GM21360 (cell line): ENCODE results near the gene MRPS31.
A peak's percentile ranks its signal among the peaks of the same experiment; 100 is the strongest.
"Not testable (repeated sequence)": the region's sequence is repeated elsewhere in the genome, so short reads cannot be mapped to it uniquely, and the experiment has no call there.

ENCODE experiments used
- ATAC-seq: cut with Tn5 transposase; IDR thresholded peaks from one replicate; pipeline ENCODE4 v1.9.1; 2021; ENCODE audit warnings: mild to moderate bottlenecking, moderate library complexity; ENCODE audit not compliant: unreplicated experiment

The MRPS31 gene

DNA sequence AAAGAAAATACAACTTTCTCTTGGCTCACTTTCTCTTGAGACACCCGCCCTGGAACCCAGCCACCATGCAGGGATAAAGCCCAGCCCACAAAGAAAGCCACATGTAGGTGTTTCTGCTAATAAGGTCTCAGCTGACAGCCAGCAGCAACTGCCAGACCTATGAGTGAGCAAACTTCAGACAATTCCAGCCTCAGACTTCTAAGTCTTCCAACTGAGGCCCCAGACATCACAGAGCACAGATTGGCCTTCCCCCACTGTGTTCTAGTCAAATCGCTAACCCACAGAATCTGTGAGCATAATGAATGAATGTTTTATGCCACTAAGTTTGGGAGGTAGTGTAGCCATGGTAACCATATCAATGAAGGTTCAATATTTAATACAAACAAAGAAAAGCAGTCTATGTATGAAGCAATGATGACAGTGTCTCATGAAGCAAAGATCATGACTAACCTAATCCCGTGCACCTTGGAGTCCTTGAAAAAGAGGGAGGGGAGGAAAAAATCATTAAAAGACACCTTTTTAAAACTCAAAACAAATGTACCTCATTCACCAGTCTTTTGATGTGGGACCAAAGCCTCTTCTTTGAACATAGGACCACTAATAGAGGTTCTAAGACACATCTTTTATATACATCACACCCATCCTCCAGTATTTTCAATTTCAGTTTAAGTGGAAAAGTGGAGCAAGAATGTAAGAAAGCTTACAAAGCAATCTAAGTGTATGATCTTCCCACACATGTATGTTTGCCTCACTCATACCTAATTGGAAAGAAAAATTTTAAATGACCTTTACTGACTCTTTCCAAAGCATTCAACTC, 6.2 kb downstream of the MRPS31 start:
- no peak for ATAC-seq

DNA sequence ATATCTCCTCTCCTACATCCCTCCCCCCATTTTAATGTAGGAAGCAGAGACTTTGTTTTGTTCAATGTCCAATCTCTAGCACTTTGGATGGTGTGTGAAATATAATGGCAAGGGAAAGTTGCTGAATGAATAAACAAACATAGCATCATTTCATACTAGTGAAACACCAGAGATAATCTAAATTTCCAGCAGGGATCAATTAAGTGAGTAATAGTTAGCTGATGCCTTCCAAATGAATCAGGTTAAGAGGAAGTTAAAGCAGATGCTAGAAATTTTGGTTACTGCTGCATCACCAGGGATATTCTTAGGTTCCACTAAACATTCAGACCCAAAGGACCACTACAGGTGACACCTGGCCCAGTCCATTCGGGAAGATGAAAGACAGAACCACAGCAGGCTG, 8.1 kb downstream of the MRPS31 start:
- ATAC-seq, result no peak

DNA sequence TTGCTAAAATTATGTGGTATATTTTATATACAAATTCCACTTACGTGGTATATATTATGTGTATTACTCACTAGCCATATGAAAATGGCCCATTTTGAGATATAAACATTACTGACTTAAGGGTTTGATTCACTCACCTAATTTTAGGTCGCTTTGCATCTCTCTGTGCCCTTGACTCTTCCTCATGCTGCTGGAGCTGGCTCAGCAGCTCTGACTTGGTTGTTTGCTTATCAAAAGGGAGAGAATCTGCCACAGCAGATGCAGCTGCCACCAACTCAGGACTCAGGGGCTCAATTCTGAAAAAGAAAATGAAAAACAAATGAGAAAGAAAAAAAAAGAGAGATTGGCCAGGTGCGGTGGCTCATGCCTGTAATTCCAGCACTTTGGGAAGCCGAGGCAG, 12.2 kb downstream of the MRPS31 start:
- no peak for ATAC-seq

DNA sequence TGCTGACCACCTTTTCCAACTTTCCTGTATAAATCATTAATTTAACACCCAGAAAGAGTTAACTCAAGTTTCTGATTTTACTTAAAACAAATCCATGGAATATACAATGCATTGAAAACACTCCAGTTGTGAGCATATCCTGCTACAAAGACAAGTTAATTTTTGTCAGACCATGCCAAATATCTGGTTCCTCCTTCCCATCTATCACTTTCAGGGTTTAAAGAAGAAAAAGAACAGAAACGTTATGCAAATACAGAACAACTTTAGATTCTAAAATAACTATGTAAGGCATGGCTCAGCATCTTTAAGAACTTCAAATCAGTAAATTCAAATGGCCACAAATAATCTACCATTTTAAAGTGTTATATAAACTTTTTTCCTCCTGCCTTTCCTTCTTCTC, 14.9 kb downstream of the MRPS31 start:
- ATAC-seq, result peak; percentile 61

DNA sequence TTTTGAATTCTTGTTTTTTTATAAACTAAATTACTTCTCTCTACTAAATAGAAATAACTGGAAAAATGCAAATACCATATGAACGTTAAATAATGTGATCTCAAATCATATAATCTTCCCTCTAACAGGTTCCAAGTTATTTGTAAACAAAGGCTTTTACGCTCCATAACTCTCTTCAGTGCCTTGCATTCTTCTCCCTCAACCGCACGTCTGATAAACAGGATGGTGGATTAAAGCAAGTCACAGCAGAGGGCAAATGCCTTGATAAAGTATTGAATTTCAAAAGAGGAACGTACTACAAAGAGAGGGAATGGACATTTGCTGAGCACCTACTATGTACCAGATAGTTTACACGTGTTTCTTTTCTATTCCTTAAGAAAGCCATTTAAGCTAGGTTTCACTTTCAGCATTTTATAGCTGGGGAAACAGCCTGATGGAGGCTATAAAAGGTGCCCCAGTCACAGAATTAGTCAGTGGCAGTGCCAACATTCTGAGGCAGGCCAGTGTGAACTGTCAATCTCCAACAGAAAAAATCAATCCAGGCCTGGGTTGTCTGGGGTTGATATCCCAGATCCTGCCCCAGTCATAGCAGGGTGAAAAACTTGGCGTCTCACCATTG, 15.8 kb downstream of the MRPS31 start:
- no peak for ATAC-seq

DNA sequence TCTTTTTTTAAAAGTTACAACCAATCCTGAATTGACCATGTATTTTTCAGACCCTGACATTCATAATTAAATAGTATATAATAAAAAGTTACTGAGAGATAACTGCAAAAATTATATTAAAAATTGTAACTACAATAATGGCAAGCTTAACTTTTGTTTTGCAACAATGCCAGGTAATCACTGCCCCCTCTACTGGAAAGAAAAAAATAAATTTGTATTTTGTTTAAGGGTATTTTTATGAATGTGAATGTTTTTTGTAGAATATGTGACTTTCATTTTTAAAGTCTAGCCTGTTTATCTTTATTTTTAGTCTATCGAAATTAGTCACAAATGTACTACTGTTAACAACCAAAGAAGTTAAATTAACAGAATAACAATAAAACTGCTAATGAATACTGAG, 21.7 kb downstream of the MRPS31 start:
- ATAC-seq, result no peak

DNA sequence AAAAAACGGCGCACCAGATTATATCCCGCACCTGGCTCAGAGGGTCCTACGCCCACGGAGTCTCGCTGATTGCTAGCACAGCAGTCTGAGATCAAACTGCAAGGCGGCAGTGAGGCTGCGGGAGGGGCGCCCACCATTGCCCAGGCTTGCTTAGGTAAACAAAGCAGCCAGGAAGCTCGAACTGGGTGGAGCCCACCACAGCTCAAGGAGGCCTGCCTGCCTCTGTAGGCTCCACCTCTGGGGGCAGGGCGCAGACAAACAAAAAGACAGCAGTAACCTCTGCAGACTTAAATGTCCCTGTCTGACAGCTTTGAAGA, 35.8 kb downstream of the MRPS31 start:
- not testable (repeated sequence) for ATAC-seq

DNA sequence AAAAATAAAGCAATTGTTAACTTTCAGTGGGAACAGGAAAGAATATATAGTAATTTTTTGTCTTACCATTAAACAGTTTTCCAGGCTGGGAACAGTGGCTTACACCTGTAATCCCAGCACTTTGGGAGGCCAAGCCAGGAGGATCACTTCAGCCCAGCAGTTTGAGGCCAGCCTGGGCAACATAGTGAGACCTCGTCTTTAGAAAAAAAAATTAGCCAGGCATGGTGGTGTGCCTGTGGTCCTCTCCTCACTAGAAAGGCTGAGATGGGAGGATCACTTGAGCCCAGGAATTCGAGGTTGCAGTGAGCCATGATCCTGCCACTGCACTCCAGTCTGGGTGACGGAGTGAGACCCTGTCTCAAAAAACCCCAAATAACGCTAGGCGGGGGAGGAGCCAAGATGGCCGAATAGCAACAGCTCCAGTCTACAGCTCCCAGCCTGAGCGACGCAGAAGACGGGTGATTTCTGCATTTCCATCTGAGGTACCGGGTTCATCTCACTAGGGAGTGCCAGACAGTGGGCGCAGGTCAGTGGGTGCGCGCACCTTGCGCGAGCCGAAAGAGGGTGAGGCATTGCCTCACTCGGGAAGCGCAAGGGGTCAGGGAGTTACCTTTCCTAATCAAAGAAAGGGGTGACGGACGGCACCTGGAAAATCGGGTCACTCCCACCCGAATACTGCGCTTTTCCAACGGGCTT, 36.3 kb downstream of the MRPS31 start:
- not testable (repeated sequence) for ATAC-seq

DNA sequence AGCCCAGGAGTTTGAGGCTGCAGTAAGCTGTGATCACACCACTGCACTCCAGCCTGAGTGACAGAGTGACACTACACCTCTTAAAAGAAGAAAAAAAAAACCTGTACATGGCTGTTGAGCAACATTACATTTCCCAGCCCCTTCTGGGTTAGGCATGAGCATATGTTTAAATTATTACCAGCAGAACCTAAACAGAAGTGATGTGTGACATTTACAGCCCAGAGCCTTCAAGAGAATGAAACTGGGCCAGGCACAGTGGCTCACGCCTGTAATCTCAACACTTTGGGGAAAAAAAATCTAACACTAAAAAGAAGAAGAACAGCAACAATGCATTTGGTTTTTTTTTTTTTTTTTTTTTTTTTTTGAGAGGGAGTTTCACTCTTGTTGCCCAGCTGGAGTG, 38.3 kb downstream of the MRPS31 start:
- no peak for ATAC-seq

DNA sequence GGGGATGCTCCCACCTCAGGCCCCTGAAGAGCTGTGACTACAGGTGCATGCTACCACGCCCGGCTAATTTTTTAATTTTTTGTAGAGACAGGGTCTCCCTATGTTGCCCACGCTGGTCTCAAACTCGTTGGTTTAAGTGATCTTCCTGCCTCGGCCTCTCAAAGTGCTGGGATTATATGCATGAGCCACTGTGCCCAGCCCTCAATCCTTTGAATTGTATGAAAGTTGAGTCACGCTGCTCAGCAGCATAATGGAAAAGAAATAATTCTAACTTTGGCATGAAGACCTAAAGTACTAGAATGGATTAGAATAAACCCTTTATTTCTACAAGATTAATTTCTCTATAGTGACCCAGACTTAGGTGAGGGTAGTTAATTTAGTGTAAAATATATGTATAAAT, 42.4 kb downstream of the MRPS31 start:
- no peak for ATAC-seq

DNA sequence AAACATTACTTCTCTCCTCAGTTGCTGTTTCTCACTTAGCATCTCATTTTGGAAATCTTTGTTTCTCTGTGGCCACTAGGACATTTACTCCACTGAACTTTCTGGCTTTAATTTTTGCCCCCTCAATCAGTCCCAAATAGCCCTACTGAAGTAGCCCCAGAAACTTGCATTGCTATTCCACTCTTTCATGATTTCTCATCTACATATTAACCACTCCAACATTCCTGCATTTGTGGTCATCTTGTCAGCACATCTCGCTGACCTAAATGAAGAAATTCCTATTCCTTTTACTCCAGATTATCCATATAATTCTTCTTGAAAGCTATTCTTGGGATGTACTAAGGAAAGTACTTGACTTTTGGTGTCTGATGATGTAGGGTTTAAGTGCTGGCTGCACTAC, 56.6 kb downstream of the MRPS31 start:
- ATAC-seq, result not testable (repeated sequence)

DNA sequence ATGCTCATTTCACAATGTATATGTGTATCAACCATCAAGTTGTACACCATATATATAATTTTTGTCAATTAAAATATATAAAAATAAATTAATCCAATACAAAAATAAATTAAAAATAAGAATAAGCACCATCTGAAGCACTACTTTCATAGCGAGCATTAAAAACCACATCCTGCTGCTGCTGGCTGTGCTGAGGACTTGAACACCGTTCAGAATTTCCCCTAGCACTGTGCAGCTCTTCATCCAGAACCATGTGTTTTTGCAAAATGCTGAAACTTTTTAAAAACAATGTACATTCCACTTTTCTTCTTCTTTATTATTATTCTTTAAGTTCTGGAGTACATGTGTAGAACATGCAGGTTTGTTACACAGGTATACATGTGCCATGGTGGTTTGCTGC, 64.6 kb downstream of the MRPS31 start:
- ATAC-seq, result no peak

DNA sequence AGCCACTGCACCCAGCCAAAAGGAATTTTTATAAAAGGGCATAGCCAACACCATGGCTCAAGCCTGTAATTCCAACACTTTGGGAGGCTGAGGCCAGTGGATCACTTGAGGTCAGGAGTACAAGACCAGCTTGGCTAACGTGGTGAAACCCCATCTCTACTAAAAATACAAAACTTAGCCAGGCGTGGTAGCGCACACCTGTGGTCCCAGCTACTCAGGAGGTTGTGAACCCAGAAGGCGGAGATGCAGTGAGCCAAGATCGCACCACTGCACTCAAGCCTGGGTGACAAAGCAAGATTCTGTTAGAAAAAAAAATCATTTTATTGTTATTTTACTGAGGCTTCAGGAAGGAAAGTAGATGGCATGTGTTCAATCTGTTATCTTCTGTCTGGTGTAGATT, 73.3 kb downstream of the MRPS31 start:
- ATAC-seq, result peak; percentile 59

DNA sequence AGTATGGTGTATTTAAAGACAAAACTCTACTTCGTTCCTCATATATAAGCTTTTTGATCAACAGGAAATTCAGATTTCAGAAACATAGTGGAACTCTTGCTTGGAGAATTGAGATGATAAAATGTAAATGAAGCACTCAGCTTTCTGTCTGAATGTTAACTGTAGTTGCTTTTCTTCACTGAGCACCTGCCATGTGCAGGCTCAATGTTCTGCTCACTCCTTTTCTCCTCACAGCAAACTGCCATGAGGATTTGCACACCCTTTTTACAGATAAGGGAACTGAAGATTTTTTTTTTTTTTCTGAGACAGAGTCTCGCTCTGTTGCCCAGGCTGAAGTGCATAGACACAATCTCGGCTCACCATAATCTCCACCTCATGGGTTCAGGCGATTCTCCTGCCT, 76.6 kb downstream of the MRPS31 start:
- no peak for ATAC-seq

DNA sequence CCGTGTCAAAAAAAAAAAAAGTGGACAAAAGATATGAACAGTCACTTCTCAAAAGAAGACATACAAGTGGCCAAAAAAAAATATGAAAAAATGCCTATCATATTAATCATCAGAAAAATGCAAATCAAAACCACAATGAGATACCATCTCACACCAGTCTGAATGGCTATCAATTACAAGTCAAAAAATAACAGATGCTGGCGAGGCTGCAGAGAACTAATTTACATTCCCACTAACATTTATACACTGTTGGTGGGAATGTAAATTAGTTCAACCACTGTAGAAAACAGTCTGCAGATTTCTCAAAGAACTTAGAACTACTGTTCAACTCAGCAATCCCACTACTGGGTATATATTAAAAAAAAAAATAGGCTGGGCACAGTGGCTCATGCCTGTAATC, 78.0 kb downstream of the MRPS31 start:
- no peak for ATAC-seq

DNA sequence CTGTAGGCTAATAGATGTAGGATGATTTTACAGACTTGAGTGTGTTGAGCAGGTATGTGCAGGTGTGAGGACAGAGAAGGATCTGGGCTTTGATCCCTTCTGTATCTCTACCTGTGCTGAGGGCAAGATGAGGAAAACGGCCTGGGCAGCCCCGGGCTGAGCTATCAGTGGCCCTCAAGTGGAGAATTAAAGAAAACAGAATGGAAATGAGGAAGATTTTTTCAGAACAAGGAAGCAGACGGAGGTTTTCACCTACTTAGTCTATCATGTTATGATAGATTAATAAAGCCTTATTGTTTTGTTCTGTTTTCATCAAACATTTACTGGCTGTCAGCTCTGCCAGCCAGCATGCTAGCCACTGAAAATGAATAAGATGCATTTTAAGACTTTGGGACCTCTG, 82.2 kb downstream of the MRPS31 start:
- no peak for ATAC-seq

DNA sequence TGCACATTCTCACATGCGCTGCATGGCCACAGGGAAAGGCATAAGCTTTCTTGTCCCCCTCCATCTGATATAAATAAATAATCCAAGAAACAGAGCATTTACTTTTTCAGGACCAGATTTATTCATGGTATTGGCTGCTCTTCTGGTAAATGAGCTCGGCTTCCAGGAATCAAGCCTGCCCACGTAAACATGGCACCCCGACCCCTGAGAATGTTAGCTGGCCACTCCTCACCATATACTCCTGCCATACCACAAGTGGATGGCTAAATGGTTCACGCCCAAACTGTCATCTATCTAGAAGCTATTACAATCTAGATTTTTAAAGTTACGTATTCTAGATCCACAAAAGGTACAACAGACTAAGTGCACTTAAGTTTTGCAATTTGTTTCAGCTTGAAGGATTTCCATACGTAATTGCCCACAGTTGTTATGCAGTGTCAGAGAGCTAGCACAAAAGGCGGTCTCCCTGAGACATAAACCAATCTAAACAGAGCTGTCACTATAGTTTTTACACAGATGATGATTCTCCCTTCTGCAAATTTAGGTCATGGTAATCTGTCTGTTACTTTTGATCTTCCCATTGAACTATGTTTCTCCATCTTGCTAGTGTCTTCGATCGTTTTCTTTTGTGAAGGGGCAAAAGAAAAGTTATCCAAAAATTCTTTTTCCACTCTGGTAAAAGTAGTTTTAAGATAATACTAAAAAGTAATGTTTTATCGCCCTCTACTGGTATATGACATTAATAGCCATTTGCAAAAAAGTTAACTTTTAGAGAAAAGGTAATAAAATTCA, 88.3 kb downstream of the MRPS31 start:
- ATAC-seq, result no peak

DNA sequence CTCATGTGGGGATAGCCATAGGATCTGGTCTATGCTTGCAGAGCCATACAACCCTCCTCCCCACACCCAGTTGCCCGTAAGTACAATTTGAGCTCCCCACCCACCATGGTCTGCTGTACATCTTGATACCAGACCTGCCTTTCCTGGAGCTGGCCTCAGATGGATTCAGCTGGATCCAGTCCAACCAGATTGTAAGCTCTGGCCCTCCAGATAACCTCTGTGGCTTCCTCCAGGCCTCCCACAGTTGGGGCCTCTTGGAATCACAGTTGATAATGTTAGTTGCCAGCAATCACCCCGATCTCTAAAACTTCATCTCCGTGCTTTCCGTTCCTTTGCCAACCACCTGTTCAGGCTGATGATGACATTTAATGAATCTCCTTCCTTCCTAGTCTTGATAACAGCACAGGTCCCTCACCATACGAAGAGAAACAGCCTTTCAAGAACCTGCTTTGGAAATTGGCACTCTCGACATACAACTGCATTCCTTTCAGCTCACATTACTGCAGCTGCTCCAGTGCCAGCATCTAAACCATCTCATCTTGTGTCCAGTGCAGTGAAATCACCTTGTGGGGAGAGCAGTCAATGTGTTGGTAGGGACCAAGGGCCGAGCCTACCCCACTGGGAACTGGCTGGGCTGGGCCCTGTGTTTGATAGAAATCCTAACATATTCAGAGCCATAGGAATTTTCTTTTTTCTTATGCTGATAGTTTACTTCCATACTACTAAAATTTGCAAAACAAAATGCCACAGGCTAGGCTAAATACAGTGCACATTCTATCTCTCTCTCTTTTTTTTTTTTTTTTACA, 89.4 kb downstream of the MRPS31 start:
- ATAC-seq, result no peak

DNA sequence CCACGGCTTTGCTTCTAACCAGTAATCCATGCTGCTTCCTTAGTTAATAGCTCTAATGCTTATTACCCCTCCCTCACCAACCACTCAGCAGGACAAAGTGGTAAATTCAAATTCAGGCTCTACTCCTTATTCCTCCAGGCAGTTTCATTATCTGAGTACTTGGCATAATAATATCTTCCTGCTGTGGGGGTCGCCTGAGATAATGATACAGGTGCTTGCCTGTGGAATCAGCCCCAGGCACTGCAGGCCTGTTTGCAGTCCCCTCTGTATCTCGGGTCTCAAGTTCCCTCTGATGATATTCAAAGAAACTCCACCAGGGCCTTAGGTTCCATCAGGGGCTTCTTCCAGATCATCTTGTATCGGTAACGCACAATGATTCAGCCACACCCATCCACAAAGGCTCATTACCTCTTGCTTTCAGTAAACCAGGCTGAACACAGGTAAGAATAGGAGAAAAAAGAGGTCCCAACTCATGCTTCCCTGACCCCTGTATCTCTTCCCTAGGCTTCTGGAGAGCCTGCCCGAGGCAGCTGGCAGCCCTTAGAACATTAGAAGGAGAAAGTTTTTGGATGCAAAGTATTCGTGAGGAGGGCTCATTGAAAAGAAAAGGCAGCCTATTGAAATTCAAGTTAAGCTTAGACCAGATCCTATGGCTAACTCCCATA, 90.2 kb downstream of the MRPS31 start:
- no peak for ATAC-seq

DNA sequence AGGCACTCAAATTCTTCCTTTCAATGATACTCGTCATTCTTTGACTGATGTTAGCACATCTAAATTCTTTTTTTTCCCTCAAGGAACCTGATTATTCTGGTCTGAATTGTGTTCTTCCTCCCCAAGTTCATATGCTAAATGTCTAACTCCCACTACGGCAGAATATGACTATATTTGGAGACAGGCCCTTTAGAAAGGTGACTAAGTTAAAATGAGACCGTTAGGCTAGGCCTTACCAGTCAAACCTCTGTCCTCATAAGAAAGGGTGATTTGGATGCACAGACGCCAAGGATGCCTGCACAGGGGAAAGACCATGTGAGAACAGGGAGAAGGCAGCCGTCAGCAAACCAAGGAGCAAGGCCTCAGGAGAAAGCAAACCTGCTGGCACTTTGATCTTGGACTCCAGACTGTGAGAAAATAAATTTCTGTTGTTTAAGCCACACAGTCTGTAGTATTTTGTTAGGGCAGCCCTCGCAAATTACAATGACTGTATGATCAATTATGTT, 91.5 kb downstream of the MRPS31 start:
- no peak for ATAC-seq
